ENCODE results near the gene PEX14.

- TF ChIP-seq POLR2A (IDR thresholded peaks at IDR 0.05): no peak
- TF ChIP-seq CTCF (IDR thresholded peaks at IDR 0.05): no peak
These were observed 146.0 kb downstream of the PEX14 start for GRCh38 chr1:10620776-10621175.
